ENCODE measurements around the gene UBA52.

DNA sequence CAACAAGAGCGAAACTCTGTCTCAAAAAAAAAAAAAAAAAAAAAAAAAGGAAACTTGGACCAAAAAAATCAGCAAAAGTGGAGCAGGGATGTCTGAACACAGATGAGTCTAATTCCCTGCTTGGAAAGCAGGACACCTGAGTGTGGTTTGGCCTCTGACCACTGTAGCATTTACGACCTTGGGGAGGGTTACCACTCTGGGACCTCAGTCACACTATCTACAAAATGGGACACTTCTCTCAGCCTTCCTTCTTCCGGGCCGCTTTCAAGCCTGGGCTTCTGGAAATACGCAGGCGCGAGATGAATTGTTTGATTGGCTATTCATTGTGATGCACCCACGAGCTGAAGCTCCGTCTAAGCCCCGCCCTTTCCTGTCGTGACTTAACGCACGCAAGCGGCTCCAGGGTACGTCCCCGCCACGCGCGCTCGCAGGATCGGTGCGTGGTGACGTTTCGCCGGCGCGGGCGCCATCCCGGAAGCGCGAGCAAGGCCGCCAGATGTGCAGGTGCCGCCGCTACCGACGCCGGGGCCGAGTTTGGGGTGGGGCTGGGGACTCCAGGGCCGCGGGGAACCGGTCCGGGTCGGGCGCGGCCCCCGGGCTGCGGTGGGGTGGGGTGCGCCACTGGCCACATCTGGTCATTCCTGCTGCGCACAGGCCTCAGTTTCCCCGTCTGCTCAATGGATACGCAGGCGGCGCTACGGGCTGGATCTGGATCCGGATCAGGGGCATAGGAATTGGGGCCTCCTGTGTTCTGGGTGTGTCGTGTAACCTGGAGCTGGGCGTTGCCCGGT lies 14.1 kb upstream of the UBA52 start, which contains the start of gene KXD1:
- TF ChIP-seq, protein P1, sequence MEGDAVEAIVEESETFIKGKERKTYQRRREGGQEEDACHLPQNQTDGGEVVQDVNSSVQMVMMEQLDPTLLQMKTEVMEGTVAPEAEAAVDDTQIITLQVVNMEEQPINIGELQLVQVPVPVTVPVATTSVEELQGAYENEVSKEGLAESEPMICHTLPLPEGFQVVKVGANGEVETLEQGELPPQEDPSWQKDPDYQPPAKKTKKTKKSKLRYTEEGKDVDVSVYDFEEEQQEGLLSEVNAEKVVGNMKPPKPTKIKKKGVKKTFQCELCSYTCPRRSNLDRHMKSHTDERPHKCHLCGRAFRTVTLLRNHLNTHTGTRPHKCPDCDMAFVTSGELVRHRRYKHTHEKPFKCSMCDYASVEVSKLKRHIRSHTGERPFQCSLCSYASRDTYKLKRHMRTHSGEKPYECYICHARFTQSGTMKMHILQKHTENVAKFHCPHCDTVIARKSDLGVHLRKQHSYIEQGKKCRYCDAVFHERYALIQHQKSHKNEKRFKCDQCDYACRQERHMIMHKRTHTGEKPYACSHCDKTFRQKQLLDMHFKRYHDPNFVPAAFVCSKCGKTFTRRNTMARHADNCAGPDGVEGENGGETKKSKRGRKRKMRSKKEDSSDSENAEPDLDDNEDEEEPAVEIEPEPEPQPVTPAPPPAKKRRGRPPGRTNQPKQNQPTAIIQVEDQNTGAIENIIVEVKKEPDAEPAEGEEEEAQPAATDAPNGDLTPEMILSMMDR (conservative IDR thresholded peaks at IDR 0.05; ENCODE audit: low read depth in 2 of 2): no peak
- TF ChIP-seq EZH2phosphoT487 (IDR thresholded peaks at IDR 0.05; ENCODE audit: unreplicated experiment) (no peak), POLR2AphosphoS5 (IDR thresholded peaks at IDR 0.05; ENCODE audit: low read depth) (peak; percentile 87), EZH2 (IDR thresholded peaks at IDR 0.05; ENCODE audit: low read depth, unreplicated experiment) (no peak), CREB1 (CRISPR knock-in tag; IDR thresholded peaks at IDR 0.05; ENCODE audit: low read depth) (peak; percentile 77), REST (IDR thresholded peaks at IDR 0.05; ENCODE audit: unreplicated experiment) (no peak), JUNB (IDR thresholded peaks at IDR 0.05; ENCODE audit: unreplicated experiment) (no peak), ZNF331 (CRISPR knock-in tag; IDR thresholded peaks at IDR 0.05; ENCODE audit: low read depth) (0 out of 2 replicates have a peak, but pooled peaks have one; percentile 29)
